Gastroesophageal sphincter (tissue), 4 donors: ENCODE results near the gene IL22RA2. TPM values are rescaled to one million over a fixed set of nuclear protein-coding genes. Genes with fewer than 3 reads are reported as not detected.

Experiments
- ATAC-seq: fragments of 150-250 bp; one replicate; pipeline ENCODE4 v1.9.1; 2016; ENCODE audit warnings: mild to moderate bottlenecking, moderate library complexity
- H3K27ac ChIP-seq, 4 donors: fragments of 200-600 bp; sonication (generic) in 3 of 4; 1 replicate in 3 of 4; 2 replicates in 1 of 4; pipeline ENCODE4 v1.5.1; 2016 to 2019
- H3K27me3 ChIP-seq: fragments of 200-600 bp; sonication (generic); one replicate; pipeline ENCODE4 v1.5.1; 2019
- H3K36me3 ChIP-seq, 2 donors: fragments of 200-600 bp; sonication (generic); one replicate each; pipeline ENCODE4 v1.5.1; 2019; ENCODE audit warnings: control low read depth in 1 of 2
- H3K4me1 ChIP-seq, 3 donors: fragments of 200-600 bp; sonication (generic); 1 replicate in 2 of 3; 2 replicates in 1 of 3; pipeline ENCODE4 v1.5.1; 2016 to 2019; ENCODE audit warnings: control low read depth in 2 of 3
- H3K4me3 ChIP-seq, 2 donors: fragments of 200-600 bp; sonication (generic); one replicate each; pipeline ENCODE4 v1.5.1; 2019; ENCODE audit warnings: mild to moderate bottlenecking in 1 of 2, moderate library complexity in 1 of 2
- H3K9me3 ChIP-seq, 3 donors: fragments of 200-600 bp; sonication (generic); one replicate each; pipeline ENCODE4 v1.5.1; 2017 to 2019; ENCODE audit warnings: control low read depth in 2 of 3
- CTCF ChIP-seq, 4 experiments: fragments of 200-600 bp in 2 of 4; fragments of 450-650 bp in 2 of 4; sonication (generic) in 1 of 4; IDR thresholded peaks; one replicate each; pipeline ENCODE4 v1.5.1; 2017 to 2019; ENCODE audit warnings: antibody characterized with exemption in 4 of 4, mild to moderate bottlenecking in 2 of 4, moderate library complexity in 2 of 4
- EP300 ChIP-seq: sonication (generic); formaldehyde crosslinking; IDR thresholded peaks from one replicate; pipeline ENCODE4 v1.6.1; 2017; ENCODE audit warnings: antibody characterized with exemption, mild to moderate bottlenecking
- POLR2A ChIP-seq, 2 donors: fragments of 450-650 bp; IDR thresholded peaks; one replicate each; pipeline ENCODE4 v1.6.1; 2017; ENCODE audit warnings: antibody characterized with exemption in 2 of 2, mild to moderate bottlenecking in 2 of 2, moderate library complexity in 1 of 2
- POLR2AphosphoS5 ChIP-seq: sonication (generic); formaldehyde crosslinking; IDR thresholded peaks from one replicate; pipeline ENCODE4 v1.6.1; 2017; ENCODE audit warnings: antibody characterized with exemption
- WGBS, 2 donors: methylation state at CpG; one replicate each; pipeline ENCODE4 v1.1.5; 2018; ENCODE audit warnings: low coverage in 1 of 2; 5-methylcytosine and 5-hydroxymethylcytosine counted together
- total RNA-seq, 4 donors: library from RNA; depleted of rRNA; stranded (reverse); fragments of >200 nt; gene quantifications; one replicate each; pipeline ENCODE4 v1.1.0, GENCODE V29; 2016

IL22RA2 gene
- total RNA-seq, 4 donors from 2014 or later, result not detected

- no peak overlapping the region for H3K27ac ChIP-seq
- peaks cover 0 to 15% (median 0%) of the 10 kb centered on the region in 3 donors for H3K9me3 ChIP-seq
- H3K36me3 ChIP-seq, result no peaks in the 10 kb centered on the region
- H3K4me1 ChIP-seq, result no peaks in the 10 kb centered on the region
- ATAC-seq, result no peak
- no peak overlapping the region for H3K4me3 ChIP-seq
- 69 to 77% methylated on average over 2 of the region's 2 CpGs for WGBS, 2 donors
- no peaks in the 10 kb centered on the region for H3K27me3 ChIP-seq
- TF ChIP-seq CTCF (IDR thresholded peaks at IDR 0.05) (no peak), EP300 (no peak), POLR2AphosphoS5 (no peak), POLR2A (IDR thresholded peaks at IDR 0.05) (no peak)
These were observed 50.4 kb downstream of the IL22RA2 start for GRCh38 chr6:137123078-137123477.

DNA sequence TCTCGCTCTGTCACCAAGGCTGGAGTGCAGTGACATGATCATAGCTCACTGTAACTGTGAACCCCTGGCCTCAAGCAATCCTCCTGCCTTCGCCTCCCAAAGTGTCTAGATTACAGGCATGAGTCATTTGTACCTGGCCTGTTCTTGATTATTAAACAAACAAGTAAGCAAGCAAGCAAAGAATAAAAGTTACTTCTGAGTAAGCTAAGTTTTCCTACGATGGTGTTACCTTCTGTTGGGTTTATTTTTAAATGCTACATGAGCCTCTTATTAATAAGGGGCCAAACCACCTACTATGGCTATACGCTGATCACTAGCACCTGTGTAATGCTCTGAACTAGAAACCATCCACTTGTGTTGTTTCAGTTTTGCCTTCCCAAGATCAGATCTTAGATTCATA, 50.8 kb downstream of the IL22RA2 start:
- no peaks in the 10 kb centered on the region for H3K36me3 ChIP-seq
- peaks cover 0 to 15% (median 0%) of the 10 kb centered on the region in 3 donors for H3K9me3 ChIP-seq
- no peak for TF ChIP-seq EP300
- TF ChIP-seq CTCF (IDR thresholded peaks at IDR 0.05), result no peak
- TF ChIP-seq POLR2AphosphoS5, result no peak
- no peak overlapping the region for H3K4me3 ChIP-seq
- H3K4me1 ChIP-seq, result no peaks in the 10 kb centered on the region
- H3K27me3 ChIP-seq, result no peaks in the 10 kb centered on the region
- ATAC-seq, result no peak
- WGBS, 2 donors, result 70 to 85% methylated on average over 4 of the region's 4 CpGs
- no peak overlapping the region for H3K27ac ChIP-seq

DNA sequence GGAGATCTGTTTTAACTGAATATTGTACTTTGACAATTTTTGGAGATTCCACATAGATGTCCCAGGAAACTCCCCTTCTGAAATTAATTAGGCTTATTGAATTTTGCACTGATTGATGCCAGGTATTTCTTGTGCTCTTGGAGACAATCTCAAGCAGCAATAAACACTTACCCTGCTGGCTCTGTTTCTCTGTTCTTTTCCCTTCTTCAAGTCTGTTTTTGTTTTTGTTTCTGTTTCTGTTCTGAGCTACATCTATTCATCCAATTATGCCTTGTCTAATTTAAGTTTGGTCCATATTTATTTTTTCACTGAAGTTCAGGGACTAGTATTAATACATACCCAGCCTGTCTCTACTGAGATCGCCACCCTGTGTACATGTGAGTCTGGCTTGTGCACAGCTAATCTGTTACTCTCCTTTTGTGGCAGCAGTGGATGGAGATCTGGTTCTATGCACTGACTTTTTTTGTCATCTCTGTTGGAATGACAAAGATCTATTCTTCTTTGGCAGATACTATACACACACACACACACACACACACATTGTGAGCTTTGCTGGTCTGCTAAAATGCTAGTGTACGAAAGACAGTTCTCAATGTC, 51.9 kb downstream of the IL22RA2 start:
- H3K36me3 ChIP-seq, result no peaks in the 10 kb centered on the region
- H3K4me1 ChIP-seq, result no peaks in the 10 kb centered on the region
- TF ChIP-seq CTCF (IDR thresholded peaks at IDR 0.05) (no peak), POLR2AphosphoS5 (no peak), EP300 (no peak), POLR2A (IDR thresholded peaks at IDR 0.05) (no peak)
- ATAC-seq, result no peak
- H3K4me3 ChIP-seq, result no peak overlapping the region
- H3K27me3 ChIP-seq, result no peaks in the 10 kb centered on the region
- WGBS, 2 donors, result 34% methylated on average over 2 of the region's 2 CpGs; no CpG with 5 or more reads in 1 of the 2 donors
- peaks cover 0 to 15% (median 0%) of the 10 kb centered on the region in 3 donors for H3K9me3 ChIP-seq
- no peak overlapping the region for H3K27ac ChIP-seq

- Histone ChIP-seq H3K36me3 (no peaks in the 10 kb centered on the region), H3K9me3 (peaks cover 0 to 15% (median 0%) of the 10 kb centered on the region in 3 donors), H3K4me3 (no peak overlapping the region), H3K27ac (no peak overlapping the region), H3K4me1 (no peaks in the 10 kb centered on the region), H3K27me3 (no peaks in the 10 kb centered on the region)
- ATAC-seq, result no peak
- no peak for TF ChIP-seq CTCF (IDR thresholded peaks at IDR 0.05)
- no peak for TF ChIP-seq POLR2A (IDR thresholded peaks at IDR 0.05)
- no peak for TF ChIP-seq POLR2AphosphoS5
- no peak for TF ChIP-seq EP300
These were observed 52.7 kb downstream of the IL22RA2 start for GRCh38 chr6:137120748-137121147.
